ENCODE measurements around the gene GAN. TPM values are rescaled to one million over a fixed set of nuclear protein-coding genes. Genes with fewer than 3 reads are reported as not detected.

GAN gene
- total and polyA plus RNA-seq, 8 donors: 3.2 to 8.1 (median 3.8) TPM

- DNase-seq (no peak), ATAC-seq (no peak)
- H3K9me3 ChIP-seq: no peaks in the 10 kb centered on the region
- intact Hi-C loops (cut with DNase I): no loop called here
- no peak overlapping the region for H3K4me3 ChIP-seq
- no peaks in the 10 kb centered on the region for H3K27me3 ChIP-seq
- H3K4me1 ChIP-seq: no peaks in the 10 kb centered on the region
- H3K27ac ChIP-seq: no peak overlapping the region
- no peak for TF ChIP-seq CTCF (IDR thresholded peaks at IDR 0.05)
- H3K36me3 ChIP-seq: no peaks in the 10 kb centered on the region
Measured at GRCh38 chr16:81273223-81273950, 41.4 kb upstream of the GAN start.

- TF ChIP-seq CTCF (IDR thresholded peaks at IDR 0.05): no peak
- DNase-seq: no peak
- H3K27ac ChIP-seq: no peak overlapping the region
- no peak overlapping the region for H3K4me3 ChIP-seq
- H3K4me1 ChIP-seq: no peaks in the 10 kb centered on the region
- no peaks in the 10 kb centered on the region for H3K36me3 ChIP-seq
- intact Hi-C loops (cut with DNase I): no loop called here
- H3K27me3 ChIP-seq: no peaks in the 10 kb centered on the region
- no peaks in the 10 kb centered on the region for H3K9me3 ChIP-seq
- no peak for ATAC-seq
Measured at GRCh38 chr16:81275064-81275532, 39.7 kb upstream of the GAN start.

- intact Hi-C loops (cut with DNase I): no loop called here
- ATAC-seq: no peak
- TF ChIP-seq CTCF (IDR thresholded peaks at IDR 0.05): no peak
Measured at GRCh38 chr16:81275795-81276194, 39.0 kb upstream of the GAN start.

GRCh38 chr16:81276323-81276722 is 38.4 kb upstream of the GAN start:
- ATAC-seq: no peak
- Histone ChIP-seq H3K27ac (no peak overlapping the region), H3K4me3 (no peak overlapping the region), H3K4me1 (no peaks in the 10 kb centered on the region), H3K9me3 (no peaks in the 10 kb centered on the region), H3K36me3 (no peaks in the 10 kb centered on the region), H3K27me3 (no peaks in the 10 kb centered on the region)
- no peak for DNase-seq
- intact Hi-C loops (cut with DNase I): no loop called here
- TF ChIP-seq CTCF (IDR thresholded peaks at IDR 0.05): no peak

More at GRCh38 chr16:81275795-81276194, 39.0 kb upstream of the GAN start:
- no peak for DNase-seq
- Histone ChIP-seq H3K4me1 (no peaks in the 10 kb centered on the region), H3K27me3 (no peaks in the 10 kb centered on the region), H3K27ac (no peak overlapping the region), H3K9me3 (no peaks in the 10 kb centered on the region), H3K4me3 (no peak overlapping the region), H3K36me3 (no peaks in the 10 kb centered on the region)

GRCh38 chr16:81277541-81278080 is 37.2 kb upstream of the GAN start:
- intact Hi-C loops (cut with DNase I): no loop called here
- H3K27ac ChIP-seq: no peak overlapping the region
- no peak overlapping the region for H3K4me3 ChIP-seq
- DNase-seq (peak in 1 of 4 donors; percentile 57), ATAC-seq (peak; percentile 74)
- H3K9me3 ChIP-seq: no peaks in the 10 kb centered on the region
- H3K27me3 ChIP-seq: no peaks in the 10 kb centered on the region
- TF ChIP-seq CTCF (IDR thresholded peaks at IDR 0.05): no peak
- H3K4me1 ChIP-seq: no peaks in the 10 kb centered on the region
- H3K36me3 ChIP-seq: no peaks in the 10 kb centered on the region
